ENCODE measurements around the gene VSIG10L. TPM values are rescaled to one million over a fixed set of nuclear protein-coding genes. Genes with fewer than 3 reads are reported as not detected.

The VSIG10L gene
- total RNA-seq, 1 experiment from 2014 or later: 4.6 TPM

GRCh38 chr19:51367565-51368365 is 25.8 kb upstream of the VSIG10L start:
- Histone ChIP-seq H3K9ac (ENCODE audit: low read length) (peak overlapping the region; percentile 96), H3K4me1 (ENCODE audit: control insufficient read depth in 1 of 2, insufficient read depth in 2 of 2, low read length in 2 of 2) (peaks cover 28 to 43% of the 10 kb centered on the region in 2 experiments), H3K9me3 (ENCODE audit: control insufficient read depth in 1 of 2, insufficient read depth in 1 of 2, low read depth in 1 of 2, low read length in 2 of 2) (no peaks in the 10 kb centered on the region), H3K4me2 (ENCODE audit: low read length) (peak overlapping the region; percentile 88), H3K36me3 (ENCODE audit: control insufficient read depth in 1 of 2, insufficient read depth in 2 of 2, low read length in 2 of 2) (no peaks in the 10 kb centered on the region), H3K27ac (ENCODE audit: low read depth, low read length) (peak overlapping the region; percentile 84), H3K4me3 (replicated peaks in 1 of 2; ENCODE audit: low read depth in 1 of 2, low read length in 2 of 2) (peak overlapping the region; percentile 78 to 94), H2AFZ (ENCODE audit: low read depth, low read length, poor library complexity, severe bottlenecking) (peak overlapping the region; percentile 67), H3K79me2 (ENCODE audit: insufficient read depth, low read length) (peaks cover 34% of the 10 kb centered on the region), H3K9me2 (ENCODE audit: insufficient read depth) (no peaks in the 10 kb centered on the region), H4K20me1 (ENCODE audit: insufficient read depth) (no peaks in the 10 kb centered on the region), H3K27me3 (ENCODE audit: insufficient read depth, low read length) (no peaks in the 10 kb centered on the region)
- ChIA-PET RAD21 (ENCODE audit: low non-redundant PET in 1 of 2, low total read pairs in 2 of 2, uncharacterized antibody in 2 of 2, unreplicated experiment in 2 of 2) (interaction anchor here in 1 of 2 experiments (1.0 kb wide), 1 partner anchor 28 kb away, joined by 4 read pairs; no protein-coding TSS in a partner anchor), POLR2A (interaction anchor here (0.7 to 1.5 kb wide), 6 partner anchors 9 to 28 kb away, joined by 3 to 12 read pairs (median 5); partner anchors contain the start of gene VSIG10L), CTCF (interaction anchor here (0.6 to 1.1 kb wide), 5 partner anchors 11 to 410 kb away, joined by 3 to 12 read pairs (median 3); no protein-coding TSS in a partner anchor)
- DNase-seq (ENCODE audit: low read depth, low spot score): peak; percentile 97
- ATAC-seq: peak; percentile 85
- TSS peak; percentile 80 for BruUV-seq (replicated peaks)
- TF ChIP-seq POLR2AphosphoS5 (IDR thresholded peaks at IDR 0.05; ENCODE audit: low read depth, low read length): peak; percentile 75
- no peak for TF ChIP-seq REST (IDR thresholded peaks at IDR 0.05; ENCODE audit: low read depth)
- peak; percentile 52; the same call in 1 of the 2 replicates for TF ChIP-seq ZFX (IDR thresholded peaks at IDR 0.05)
- no peak for TF ChIP-seq ELF1 (IDR thresholded peaks at IDR 0.05; ENCODE audit: borderline replicate concordance, low read depth)
- TF ChIP-seq MAX (IDR thresholded peaks at IDR 0.05): peak; percentile 81
- no peak for TF ChIP-seq FOSL1 (IDR thresholded peaks at IDR 0.05; ENCODE audit: low read depth)
- TF ChIP-seq POLR2A (IDR thresholded peaks at IDR 0.05; ENCODE audit: borderline replicate concordance, extremely low read depth, insufficient read depth, insufficient read length): peak; percentile 17
- no peak for TF ChIP-seq CBX3 (IDR thresholded peaks at IDR 0.05; ENCODE audit: low read depth)
- TF ChIP-seq SIN3A (IDR thresholded peaks at IDR 0.05; ENCODE audit: low read depth): peak; percentile 45
- peak; percentile 69 for TF ChIP-seq SP1 (IDR thresholded peaks at IDR 0.05; ENCODE audit: low read depth)
- no peak for TF ChIP-seq ATF3 (IDR thresholded peaks at IDR 0.05)
- TF ChIP-seq YY1 (IDR thresholded peaks at IDR 0.05; ENCODE audit: extremely low read depth, insufficient replicate concordance, low read depth, low read length): no peak
- TF ChIP-seq CEBPB (IDR thresholded peaks at IDR 0.05; ENCODE audit: low read depth): no peak
- intact Hi-C loops (cut with micrococcal nuclease): loop anchor here (1.0 kb wide), 2 partner anchors 27 to 28 kb away; no protein-coding TSS in a partner anchor

Measured in HCT116 (cell line).